ENCODE results near the gene TAGLN2. TPM values are rescaled to one million over a fixed set of nuclear protein-coding genes. Genes with fewer than 3 reads are reported as not detected.

Gene TAGLN2
- polyA plus RNA-seq, 3 donors, result 658 to 1,259 (median 918) TPM

- peaks cover 0 to under 1% (median 0%) of the 10 kb centered on the region in 7 donors for H3K9me3 Mint-ChIP-seq
- Histone ChIP-seq H3K36me3 (replicated peaks in 1 of 2; ENCODE audit: control insufficient read depth in 1 of 2, insufficient read depth in 2 of 2, low read length in 2 of 2) (no peaks in the 10 kb centered on the region), H3K4me3 (replicated peaks in 1 of 3; ENCODE audit: low read depth in 2 of 3, low read length in 3 of 3) (no peak overlapping the region), H2AFZ (ENCODE audit: insufficient read depth, low read depth, low read length, poor library complexity, severe bottlenecking) (no peak overlapping the region), H3K9ac (ENCODE audit: insufficient read depth, low read length, poor library complexity, severe bottlenecking) (no peak overlapping the region), H3K4me1 (ENCODE audit: control insufficient read depth in 1 of 2, insufficient read depth in 2 of 2, low read length in 2 of 2) (peaks cover 7 to 9% of the 10 kb centered on the region in 2 donors), H3K27ac (ENCODE audit: low read depth in 1 of 2, low read length in 2 of 2) (no peak overlapping the region), H3K79me2 (ENCODE audit: insufficient read depth, low read length) (peaks cover 8% of the 10 kb centered on the region), H3K4me2 (replicated peaks; ENCODE audit: extremely low read depth, low read length, poor library complexity, severe bottlenecking) (no peak overlapping the region), H3K9me3 (replicated peaks in 1 of 2; ENCODE audit: control insufficient read depth in 1 of 2, insufficient read depth in 1 of 2, low read length in 2 of 2) (no peaks in the 10 kb centered on the region), H4K20me1 (ENCODE audit: insufficient read depth, low read length) (peaks cover under 1% of the 10 kb centered on the region), H3K27me3 (ENCODE audit: control insufficient read depth in 2 of 2, insufficient read depth in 2 of 2, low read length in 2 of 2) (no peaks in the 10 kb centered on the region)
- no peak for TF ChIP-seq CTCF (IDR thresholded peaks at IDR 0.05)
- H3K27me3 Mint-ChIP-seq (ENCODE audit: low read depth in 3 of 3), result peaks cover 2 to 11% (median 9%) of the 10 kb centered on the region in 3 donors
- no peak overlapping the region for H3K4me3 Mint-ChIP-seq
- DNase-seq, result no peak
- peaks cover 10% of the 10 kb centered on the region for H3K4me1 Mint-ChIP-seq
- intact Hi-C loops (cut with micrococcal nuclease), result loop anchor here in 1 of 2 donors (5.0 to 10.0 kb wide), 2 partner anchors 38 to 165 kb away; partner anchors contain the start of gene IGSF8
- 95% methylated on average over 10 of the region's 11 CpGs for WGBS (ENCODE audit: insufficient coverage)
- peak overlapping the region in 1 of 7 donors; percentile 24 for H3K27ac Mint-ChIP-seq
- H3K36me3 Mint-ChIP-seq, result no peaks in the 10 kb centered on the region
These were observed 4.9 kb upstream of the TAGLN2 start for GRCh38 chr1:159930216-159930615.

GRCh38 chr1:159929155-159930051 lies 4.1 kb upstream of the TAGLN2 start:
- Histone ChIP-seq H2AFZ (ENCODE audit: insufficient read depth, low read depth, low read length, poor library complexity, severe bottlenecking) (no peak overlapping the region), H3K27me3 (ENCODE audit: control insufficient read depth in 2 of 2, insufficient read depth in 2 of 2, low read length in 2 of 2) (no peaks in the 10 kb centered on the region), H3K9me3 (replicated peaks in 1 of 2; ENCODE audit: control insufficient read depth in 1 of 2, insufficient read depth in 1 of 2, low read length in 2 of 2) (no peaks in the 10 kb centered on the region), H3K36me3 (replicated peaks in 1 of 2; ENCODE audit: control insufficient read depth in 1 of 2, insufficient read depth in 2 of 2, low read length in 2 of 2) (no peaks in the 10 kb centered on the region), H4K20me1 (ENCODE audit: insufficient read depth, low read length) (peaks cover 3% of the 10 kb centered on the region), H3K27ac (ENCODE audit: low read depth in 1 of 2, low read length in 2 of 2) (no peak overlapping the region), H3K4me1 (ENCODE audit: control insufficient read depth in 1 of 2, insufficient read depth in 2 of 2, low read length in 2 of 2) (peaks cover 9 to 12% of the 10 kb centered on the region in 2 donors), H3K4me2 (replicated peaks; ENCODE audit: extremely low read depth, low read length, poor library complexity, severe bottlenecking) (no peak overlapping the region), H3K9ac (ENCODE audit: insufficient read depth, low read length, poor library complexity, severe bottlenecking) (no peak overlapping the region), H3K79me2 (ENCODE audit: insufficient read depth, low read length) (peaks cover 16% of the 10 kb centered on the region), H3K4me3 (replicated peaks in 1 of 3; ENCODE audit: low read depth in 2 of 3, low read length in 3 of 3) (no peak overlapping the region)
- WGBS (ENCODE audit: insufficient coverage), result 96% methylated on average over 36 of the region's 48 CpGs
- Mint-ChIP-seq H3K4me1 (peaks cover 9% of the 10 kb centered on the region), H3K4me3 (no peak overlapping the region), H3K36me3 (no peaks in the 10 kb centered on the region), H3K9me3 (peaks cover 0 to 3% (median 0%) of the 10 kb centered on the region in 7 donors), H3K27me3 (ENCODE audit: low read depth in 3 of 3) (peaks cover 8 to 11% (median 9%) of the 10 kb centered on the region in 3 donors), H3K27ac (peak overlapping the region in 2 of 7 donors; percentile 8 to 65)
- DNase-seq, result no peak
- intact Hi-C loops (cut with micrococcal nuclease), result loop anchor here (5.0 to 10.0 kb wide), 3 partner anchors 37 to 415 kb away; partner anchors contain the start of genes COPA (in 1 of the 2), IGSF8 (in 1 of the 2) and NCSTN (in 1 of the 2)
- TF ChIP-seq CTCF (IDR thresholded peaks at IDR 0.05), result no peak

All from CD14-positive monocyte (primary cell).